Embryonic facial prominence (tissue), 1 donor: ENCODE results near the gene GDI1.

ENCODE experiments used
- DNase-seq: peaks from one replicate; pipeline ENCODE4 v3.0.0-alpha.2; 2016; ENCODE audit errors: extremely low spot score

GDI1 gene

GRCh38 chrX:154436374-154436982 lies 476 bp upstream of the GDI1 start:
- DNase-seq = no peak

GRCh38 chrX:154437971-154438893 lies 1.3 kb downstream of the GDI1 start:
- DNase-seq = no peak

GRCh38 chrX:154439841-154440240 lies 2.9 kb downstream of the GDI1 start:
- no peak for DNase-seq

- DNase-seq = no peak
Observed at GRCh38 chrX:154440623-154441357, 3.8 kb downstream of the GDI1 start.

- no peak for DNase-seq
Observed at GRCh38 chrX:154441564-154441963, 4.6 kb downstream of the GDI1 start.

GRCh38 chrX:154441984-154442707 lies 5.2 kb downstream of the GDI1 start:
- DNase-seq = no peak

GRCh38 chrX:154443479-154443910 lies 6.5 kb downstream of the GDI1 start:
- DNase-seq = no peak

GRCh38 chrX:154443992-154444754 lies 7.2 kb downstream of the GDI1 start, which contains the start of gene FAM50A:
TSS of gene FAM50A (plus strand) at chrX:154444141. CDS start at chrX:154444236, 95 bp downstream.
- DNase-seq = peak; percentile 20

GRCh38 chrX:154444755-154445246 lies 7.8 kb downstream of the GDI1 start:
- DNase-seq = no peak

- no peak for DNase-seq
Observed at GRCh38 chrX:154445776-154446175, 8.8 kb downstream of the GDI1 start.

GRCh38 chrX:154446430-154446829 lies 9.5 kb downstream of the GDI1 start:
- no peak for DNase-seq

GRCh38 chrX:154448484-154448883 lies 11.5 kb downstream of the GDI1 start:
- no peak for DNase-seq

- no peak for DNase-seq
Observed at GRCh38 chrX:154449618-154450017, 12.7 kb downstream of the GDI1 start.

- no peak for DNase-seq
Observed at GRCh38 chrX:154450312-154450711, 13.4 kb downstream of the GDI1 start.

- DNase-seq = no peak
Observed at GRCh38 chrX:154452823-154453222, 15.9 kb downstream of the GDI1 start.

GRCh38 chrX:154457491-154458115 lies 20.6 kb downstream of the GDI1 start:
- DNase-seq = no peak

GRCh38 chrX:154458116-154458953 lies 21.4 kb downstream of the GDI1 start, which contains the start of gene PLXNA3:
TSS of gene PLXNA3 (plus strand) at chrX:154458281. CDS start at chrX:154460184, 1,903 bp downstream.
- no peak for DNase-seq

GRCh38 chrX:154458954-154459778 lies 22.2 kb downstream of the GDI1 start:
- no peak for DNase-seq
